ENCODE data around the gene SCN2B. TPM values are rescaled to one million over a fixed set of nuclear protein-coding genes. Genes with fewer than 3 reads are reported as not detected.
A peak's percentile ranks its signal among the peaks of the same experiment; 100 is the strongest.

SCN2B gene
- total RNA-seq, 1 donor from 2014 or later: 24.9 TPM

GRCh38 chr11:118200901-118201680, 24.7 kb upstream of the SCN2B start:
- Histone ChIP-seq H3K4me1 (peaks cover 14% of the 10 kb centered on the region), H3K27me3 (ENCODE audit: low read depth) (no peaks in the 10 kb centered on the region)
- intact Hi-C loops (cut with micrococcal nuclease): no loop called here

GRCh38 chr11:118200497-118200896, 24.1 kb upstream of the SCN2B start:
- Histone ChIP-seq H3K27ac (replicated peaks) (no peak overlapping the region), H3K4me3 (no peak overlapping the region), H3K9me3 (replicated peaks) (no peaks in the 10 kb centered on the region), H3K4me1 (peaks cover 20% of the 10 kb centered on the region), H3K27me3 (ENCODE audit: low read depth) (no peaks in the 10 kb centered on the region), H3K36me3 (no peaks in the 10 kb centered on the region)
- intact Hi-C loops (cut with micrococcal nuclease): no loop called here
- no peak for TF ChIP-seq CTCF (IDR thresholded peaks at IDR 0.05; ENCODE audit: borderline replicate concordance)
- DNase-seq: no peak

More at GRCh38 chr11:118200901-118201680, 24.7 kb upstream of the SCN2B start:
- H3K27ac ChIP-seq (replicated peaks): no peak overlapping the region
- no peaks in the 10 kb centered on the region for H3K36me3 ChIP-seq
- no peak overlapping the region for H3K4me3 ChIP-seq
- TF ChIP-seq CTCF (IDR thresholded peaks at IDR 0.05; ENCODE audit: borderline replicate concordance): no peak
- H3K9me3 ChIP-seq (replicated peaks): no peaks in the 10 kb centered on the region
- no peak for DNase-seq

GRCh38 chr11:118199135-118199534, 22.7 kb upstream of the SCN2B start:
- TF ChIP-seq CTCF (IDR thresholded peaks at IDR 0.05; ENCODE audit: borderline replicate concordance): no peak
- Histone ChIP-seq H3K4me3 (no peak overlapping the region), H3K27me3 (ENCODE audit: low read depth) (no peaks in the 10 kb centered on the region), H3K4me1 (peaks cover 31% of the 10 kb centered on the region), H3K27ac (replicated peaks) (peak overlapping the region; percentile 45), H3K9me3 (replicated peaks) (no peaks in the 10 kb centered on the region), H3K36me3 (no peaks in the 10 kb centered on the region)
- intact Hi-C loops (cut with micrococcal nuclease): loop anchor here (5.0 to 10.0 kb wide), 2 partner anchors 88 to 156 kb away; partner anchors contain the start of gene UBE4A
- no peak for DNase-seq

DNA sequence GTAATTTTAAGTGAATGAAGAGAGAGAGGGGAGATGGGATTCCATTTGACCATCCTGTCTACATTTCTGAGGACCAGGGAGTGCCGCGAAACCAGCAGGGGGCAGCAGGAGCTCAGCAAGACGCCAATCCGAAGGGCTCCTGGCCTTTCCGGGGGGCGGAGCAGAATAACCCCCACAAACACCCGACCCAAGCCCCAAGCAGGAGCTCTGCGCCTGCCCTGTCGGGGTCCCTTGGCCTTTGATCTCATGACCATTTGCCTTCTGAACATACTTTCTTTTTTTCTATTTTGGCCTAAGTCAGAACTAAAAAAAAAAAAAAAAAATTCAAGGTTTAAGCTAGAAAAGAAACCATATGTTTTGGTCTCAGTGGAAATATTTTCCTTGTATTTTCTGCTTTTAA, 21.9 kb upstream of the SCN2B start:
- Histone ChIP-seq H3K4me3 (peak overlapping the region; percentile 28), H3K27me3 (ENCODE audit: low read depth) (no peaks in the 10 kb centered on the region), H3K36me3 (no peaks in the 10 kb centered on the region), H3K27ac (replicated peaks) (peak overlapping the region; percentile 45), H3K9me3 (replicated peaks) (no peaks in the 10 kb centered on the region), H3K4me1 (peaks cover 38% of the 10 kb centered on the region)
- peak; percentile 92 for TF ChIP-seq CTCF (IDR thresholded peaks at IDR 0.05; ENCODE audit: borderline replicate concordance)
- DNase-seq: peak; percentile 84
- intact Hi-C loops (cut with micrococcal nuclease): loop anchor here (5.0 to 10.0 kb wide), 2 partner anchors 89 to 156 kb away; partner anchors contain the start of gene UBE4A

GRCh38 chr11:118194835-118195627, 18.6 kb upstream of the SCN2B start:
- Histone ChIP-seq H3K4me3 (no peak overlapping the region), H3K4me1 (peaks cover 38% of the 10 kb centered on the region), H3K9me3 (replicated peaks) (peaks cover 7% of the 10 kb centered on the region), H3K36me3 (no peaks in the 10 kb centered on the region), H3K27me3 (ENCODE audit: low read depth) (no peaks in the 10 kb centered on the region), H3K27ac (replicated peaks) (peak overlapping the region; percentile 91)
- intact Hi-C loops (cut with micrococcal nuclease): loop anchor here (5.0 to 10.0 kb wide), 2 partner anchors 92 to 160 kb away; partner anchors contain the start of gene UBE4A
- DNase-seq: peak; percentile 86
- no peak for TF ChIP-seq CTCF (IDR thresholded peaks at IDR 0.05; ENCODE audit: borderline replicate concordance)
